GM12878 (cell line): ENCODE results near the gene CYSLTR2. TPM values are rescaled to one million over a fixed set of nuclear protein-coding genes. Genes with fewer than 3 reads are reported as not detected.

ENCODE experiments used
- ATAC-seq: fragments of 200-7000 bp; cut with Tn5 transposase; 3 replicates; pipeline ENCODE4 v1.9.1; 2020; ENCODE audit warnings: mild to moderate bottlenecking, moderate library complexity
- BruUV-seq: library from RNA; stranded (reverse); fragments of 400-500 nt; replicated peaks from 2 replicates; lab custom pipeline; 2021; lab: Mats Ljungman, UMichigan
- CTCF ChIA-PET: fragments of 300-600 bp; sonication (Branson Sonifier 250); formaldehyde crosslinking; extraction: SDS; loops from one replicate; lab custom pipeline; 2021; ENCODE audit warnings: inconsistent platforms; lab: Yijun Ruan, JAX
- POLR2A ChIA-PET: fragments of 350-600 bp; formaldehyde crosslinking; extraction: SDS; loops from one replicate; lab custom pipeline; 2021; ENCODE audit warnings: inconsistent platforms; lab: Charles Lee
- RAD21 ChIA-PET: fragments of 300-600 bp; sonication (Branson Sonifier 250); formaldehyde crosslinking; loops from one replicate; lab custom pipeline; 2023; ENCODE audit warnings: antibody characterized with exemption; ENCODE audit not compliant: unreplicated experiment; lab: Charles Lee
- SMC1A ChIA-PET: fragments of 300-600 bp; sonication (Branson Sonifier 250); formaldehyde crosslinking; loops from one replicate; lab custom pipeline; 2023; ENCODE audit not compliant: unreplicated experiment, uncharacterized antibody; lab: Charles Lee
- DNase-seq: peaks from one replicate; pipeline ENCODE4 v3.0.0-alpha.2; 2011; ENCODE audit warnings: low read depth, low spot score
- FAIRE-seq: peaks from 3 replicates; lab custom pipeline; 2011; peaks lifted over from hg19 to GRCh38; lab: Jason Lieb, UNC
- H2AFZ ChIP-seq: 2 replicates; pipeline ENCODE4 v1.6.0; 2011; ENCODE audit warnings: low read depth, low read length, control low read depth; ENCODE audit not compliant: control insufficient read depth
- H3K27ac ChIP-seq: 2 replicates; pipeline ENCODE4 v1.5.1; 2011; ENCODE audit warnings: control low read depth; ENCODE audit not compliant: control insufficient read depth, insufficient read depth
- H3K27me3 ChIP-seq, 2 experiments: replicated peaks in 1 of 2; 2 replicates each; pipeline versions ENCODE4 v1.6.0 to v1.6.1; 2011; ENCODE audit warnings: low read length in 1 of 2; ENCODE audit not compliant: control insufficient read depth in 2 of 2, insufficient read depth in 2 of 2
- H3K36me3 ChIP-seq, 2 experiments: 2 replicates each; pipeline ENCODE4 v1.5.1; 2011; ENCODE audit warnings: low read length in 1 of 2; ENCODE audit not compliant: control insufficient read depth in 2 of 2, insufficient read depth in 2 of 2
- H3K4me1 ChIP-seq: 2 replicates; pipeline ENCODE4 v1.6.1; 2011; ENCODE audit warnings: mild to moderate bottlenecking, low read length, moderate library complexity, mixed read lengths; ENCODE audit not compliant: control insufficient read depth, insufficient read depth
- H3K4me2 ChIP-seq: 2 replicates; pipeline ENCODE4 v1.6.0; 2011; ENCODE audit warnings: control low read depth; ENCODE audit not compliant: control insufficient read depth, insufficient read depth
- H3K4me3 ChIP-seq: fragments of 200-600 bp; sonication (generic); 2 replicates; pipeline ENCODE4 v1.5.1; 2016
- H3K79me2 ChIP-seq: 2 replicates; pipeline ENCODE4 v1.6.0; 2011; ENCODE audit warnings: low read length; ENCODE audit not compliant: control insufficient read depth, insufficient read depth
- H3K9ac ChIP-seq: 2 replicates; pipeline ENCODE4 v1.8.0; 2011; ENCODE audit warnings: low read length, control low read depth, mixed read lengths; ENCODE audit not compliant: control insufficient read depth, insufficient read depth
- H3K9me3 ChIP-seq: replicated peaks from 3 replicates; pipeline ENCODE4 v1.5.1; 2011; ENCODE audit warnings: mild to moderate bottlenecking, low read length; ENCODE audit not compliant: control insufficient read depth, insufficient read depth
- H4K20me1 ChIP-seq: 2 replicates; pipeline ENCODE4 v1.6.0; 2011; ENCODE audit not compliant: control insufficient read depth, insufficient read depth
- BACH1 ChIP-seq: fragments of 450-650 bp; IDR thresholded peaks from 2 replicates; pipeline ENCODE4 v1.6.1; 2017; ENCODE audit warnings: mild to moderate bottlenecking, borderline replicate concordance
- CHD2 ChIP-seq: IDR thresholded peaks from 2 replicates; pipeline ENCODE4 v1.6.1; 2011; ENCODE audit warnings: low read depth, low read length, improper control_type of control experiment, borderline replicate concordance
- CHD4 ChIP-seq: fragments of 200-600 bp; sonication (generic); IDR thresholded peaks from 2 replicates; pipeline ENCODE4 v1.6.1; 2016; ENCODE audit warnings: mild to moderate bottlenecking
- EGR1 ChIP-seq, 2 experiments: IDR thresholded peaks; 1 replicate in 1 of 2; 2 replicates in 1 of 2; pipeline ENCODE4 v1.6.1; 2011 to 2012; ENCODE audit warnings: low read depth in 2 of 2, low read length in 2 of 2, borderline replicate concordance in 1 of 2, mild to moderate bottlenecking in 1 of 2, moderate library complexity in 1 of 2
- ETV6 ChIP-seq, 2 experiments: fragments of 450-650 bp in 1 of 2; IDR thresholded peaks in 1 of 2; conservative IDR thresholded peaks in 1 of 2; 2 replicates each; pipeline ENCODE4 v1.6.1; 2014; ENCODE audit warnings: antibody characterized with exemption in 1 of 2, borderline replicate concordance in 1 of 2, low read depth in 1 of 2, mild to moderate bottlenecking in 1 of 2, moderate library complexity in 1 of 2
- FOXM1 ChIP-seq: IDR thresholded peaks from 2 replicates; pipeline ENCODE4 v1.6.1; 2012; ENCODE audit warnings: low read depth, mild to moderate bottlenecking, inconsistent platforms, low read length, moderate library complexity
- JUNB ChIP-seq: IDR thresholded peaks from 2 replicates; pipeline ENCODE4 v1.6.1; 2016; ENCODE audit warnings: antibody characterized with exemption, mild to moderate bottlenecking
- MYC ChIP-seq: IDR thresholded peaks from 2 replicates; pipeline ENCODE4 v1.6.1; 2011; ENCODE audit warnings: mild to moderate bottlenecking, low read length, moderate library complexity, inconsistent platforms; ENCODE audit not compliant: insufficient read depth, insufficient replicate concordance, insufficient read length, severe bottlenecking
- NBN ChIP-seq: fragments of 450-650 bp; IDR thresholded peaks from 2 replicates; pipeline ENCODE4 v1.6.1; 2016
- NR2F1 ChIP-seq: fragments of 450-650 bp; conservative IDR thresholded peaks from 2 replicates; pipeline ENCODE4 v1.6.1; 2017; ENCODE audit warnings: mild to moderate bottlenecking
- PML ChIP-seq: IDR thresholded peaks from 2 replicates; pipeline ENCODE4 v1.6.1; 2012; ENCODE audit warnings: low read length, inconsistent platforms
- SIN3A ChIP-seq: IDR thresholded peaks from 2 replicates; pipeline ENCODE4 v1.6.1; 2012; ENCODE audit warnings: low read depth, low read length, improper control_type of control experiment
- SPI1 ChIP-seq: IDR thresholded peaks from 2 replicates; pipeline ENCODE4 v1.6.1; 2011; ENCODE audit warnings: low read depth, mild to moderate bottlenecking, low read length, moderate library complexity, borderline replicate concordance; ENCODE audit not compliant: insufficient read depth
- SREBF1 ChIP-seq: IDR thresholded peaks from 2 replicates; pipeline ENCODE4 v1.6.1; 2012; ENCODE audit warnings: mild to moderate bottlenecking, low read length
- WGBS: methylation state at CpG from one replicate; pipeline ENCODE4 v1.1.6; 2016; ENCODE audit warnings: low lambda C conversion rate; ENCODE audit not compliant: insufficient replicate concordance, insufficient coverage; ENCODE audit errors: missing lambda C conversion rate; 5-methylcytosine and 5-hydroxymethylcytosine counted together
- in situ Hi-C: fragments of 300-500 bp; cut with MboI; formaldehyde crosslinking; loops from 9 replicates; pipeline ENCODE4 v1.14.3; 2018; ENCODE audit warnings: mixed read lengths
- intact Hi-C: fragments of 100-400 bp; cut with micrococcal nuclease; formaldehyde crosslinking; loops from one replicate; pipeline ENCODE4 v1.14.2; 2022; ENCODE audit not compliant: unreplicated experiment
- polyA plus RNA-seq, 11 experiments: library from polyadenylated mRNA; depleted of rRNA in 4 of 11; unstranded in 6 of 11; stranded (reverse) in 5 of 11; fragments of >200 nt; fragmentation: Nextera tagmentation in 4 of 11; fragmentation: Illumina TruSeq in 1 of 11; extraction: Ambion mirVana in 4 of 11; extraction: Trizol in 1 of 11; gene quantifications; 1 replicate in 1 of 11; 2 replicates in 10 of 11; pipeline versions ENCODE4 v1.2.1 to v1.2.3, GENCODE V29; 2011 to 2016; ENCODE audit warnings: inconsistent platforms in 2 of 11, missing spikeins in 2 of 11, low read depth in 1 of 11
- total RNA-seq, 4 experiments: library from RNA; depleted of rRNA in 3 of 4; stranded (reverse); fragments of >200 nt in 3 of 4; fragmentation: Illumina TruSeq in 1 of 4; extraction: Trizol in 1 of 4; gene quantifications; 2 replicates each; pipeline versions ENCODE4 v1.2.1 to v1.2.3, GENCODE V29; 2013 to 2021
- TF ChIP-seq, protein P1 (sequence below): fragments of 450-650 bp; IDR thresholded peaks from 2 replicates; pipeline ENCODE4 v1.6.1; 2016; ENCODE audit warnings: mild to moderate bottlenecking
- TF ChIP-seq, protein P2 (sequence below), 3 experiments: IDR thresholded peaks in 2 of 3; conservative IDR thresholded peaks in 1 of 3; 2 replicates each; pipeline ENCODE4 v1.5.1; 2011; ENCODE audit warnings: low read depth in 3 of 3, low read length in 3 of 3, mild to moderate bottlenecking in 3 of 3, control low read depth in 2 of 3, moderate library complexity in 2 of 3, inconsistent platforms in 1 of 3, mixed read lengths in 1 of 3; ENCODE audit not compliant: control insufficient read depth in 2 of 3, insufficient read depth in 1 of 3; ENCODE audit errors: extremely low read depth in 1 of 3
- TF ChIP-seq, protein P3 (sequence below): fragments of 150-350 bp; IDR thresholded peaks from 2 replicates; pipeline ENCODE4 v1.6.1; 2016; ENCODE audit warnings: low read depth, low read length

Gene CYSLTR2
- total and polyA plus RNA-seq, 10 of the 15 experiments (the other 5 are each of a cell fraction or from before 2014, with no cell fraction given) = 0.02 to 0.08 (median 0.03) TPM; not detected in 5

DNA sequence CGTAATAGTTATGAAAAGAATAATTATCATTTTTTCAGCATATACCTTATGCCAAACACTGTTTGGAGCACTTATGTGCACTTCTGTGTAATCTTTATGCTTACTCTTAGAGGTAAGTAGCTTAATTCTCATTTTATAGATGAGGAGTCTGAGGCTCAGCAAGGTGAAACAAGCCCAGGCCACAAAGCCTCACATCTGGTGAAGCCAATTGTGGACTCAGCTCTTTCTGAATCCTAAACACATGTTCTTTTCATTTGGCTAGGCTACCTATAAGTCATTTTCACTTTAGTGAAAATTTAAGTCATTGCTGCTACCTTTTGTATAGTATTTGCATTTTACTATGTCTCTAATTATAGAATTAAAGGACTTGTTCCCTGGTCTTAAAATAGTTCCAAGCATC, 84.0 kb downstream of the CYSLTR2 start:
- RAD21 ChIA-PET = no interaction called here
- in situ Hi-C loops (no loop called here), intact Hi-C loops (no loop called here)
- no peak for FAIRE-seq
- Histone ChIP-seq H3K4me1 (no peaks in the 10 kb centered on the region), H4K20me1 (no peaks in the 10 kb centered on the region), H3K79me2 (no peaks in the 10 kb centered on the region), H2AFZ (no peak overlapping the region), H3K4me3 (no peak overlapping the region), H3K36me3 (no peaks in the 10 kb centered on the region), H3K27ac (no peak overlapping the region), H3K9ac (no peak overlapping the region), H3K9me3 (no peaks in the 10 kb centered on the region; the same call in 2 of the 3 replicates), H3K4me2 (no peak overlapping the region), H3K27me3 (no peaks in the 10 kb centered on the region; a peak in 1 of 4 replicates)
- SMC1A ChIA-PET = interaction anchor here (1.7 kb wide), 1 partner anchor 13 kb away, joined by 4 read pairs; no protein-coding TSS in a partner anchor
- POLR2A ChIA-PET = no interaction called here
- no peak for DNase-seq
- BruUV-seq = no TSS peak
- CTCF ChIA-PET = interaction anchor here (0.8 to 1.6 kb wide), 3 partner anchors 11 to 31 kb away, joined by 3 to 7 read pairs (median 4); no protein-coding TSS in a partner anchor
- whole genome bisulfite sequencing = 0% methylated on average over 1 of the region's 1 CpG
- no peak for ATAC-seq
- TF ChIP-seq SREBF1 (no peak), PML (no peak), JUNB (no peak), SIN3A (no peak), ETV6 (conservative IDR thresholded peaks at IDR 0.05 in 1 of 2, IDR thresholded peaks at IDR 0.05 in 1 of 2; ENCODE audit: borderline replicate concordance in 1 of 2, low read depth in 1 of 2) (no peak), SPI1 (no peak), NR2F1 (no peak), BACH1 (no peak), MYC (no peak), CHD4 (no peak), EGR1 (IDR thresholded peaks at IDR 0.05; ENCODE audit: borderline replicate concordance in 1 of 2, low read depth in 2 of 2, low read length in 2 of 2) (no peak), CHD2 (no peak), FOXM1 (no peak), NBN (no peak)
- TF ChIP-seq, protein P1, sequence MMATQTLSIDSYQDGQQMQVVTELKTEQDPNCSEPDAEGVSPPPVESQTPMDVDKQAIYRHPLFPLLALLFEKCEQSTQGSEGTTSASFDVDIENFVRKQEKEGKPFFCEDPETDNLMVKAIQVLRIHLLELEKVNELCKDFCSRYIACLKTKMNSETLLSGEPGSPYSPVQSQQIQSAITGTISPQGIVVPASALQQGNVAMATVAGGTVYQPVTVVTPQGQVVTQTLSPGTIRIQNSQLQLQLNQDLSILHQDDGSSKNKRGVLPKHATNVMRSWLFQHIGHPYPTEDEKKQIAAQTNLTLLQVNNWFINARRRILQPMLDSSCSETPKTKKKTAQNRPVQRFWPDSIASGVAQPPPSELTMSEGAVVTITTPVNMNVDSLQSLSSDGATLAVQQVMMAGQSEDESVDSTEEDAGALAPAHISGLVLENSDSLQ = no peak
- TF ChIP-seq, protein P2, sequence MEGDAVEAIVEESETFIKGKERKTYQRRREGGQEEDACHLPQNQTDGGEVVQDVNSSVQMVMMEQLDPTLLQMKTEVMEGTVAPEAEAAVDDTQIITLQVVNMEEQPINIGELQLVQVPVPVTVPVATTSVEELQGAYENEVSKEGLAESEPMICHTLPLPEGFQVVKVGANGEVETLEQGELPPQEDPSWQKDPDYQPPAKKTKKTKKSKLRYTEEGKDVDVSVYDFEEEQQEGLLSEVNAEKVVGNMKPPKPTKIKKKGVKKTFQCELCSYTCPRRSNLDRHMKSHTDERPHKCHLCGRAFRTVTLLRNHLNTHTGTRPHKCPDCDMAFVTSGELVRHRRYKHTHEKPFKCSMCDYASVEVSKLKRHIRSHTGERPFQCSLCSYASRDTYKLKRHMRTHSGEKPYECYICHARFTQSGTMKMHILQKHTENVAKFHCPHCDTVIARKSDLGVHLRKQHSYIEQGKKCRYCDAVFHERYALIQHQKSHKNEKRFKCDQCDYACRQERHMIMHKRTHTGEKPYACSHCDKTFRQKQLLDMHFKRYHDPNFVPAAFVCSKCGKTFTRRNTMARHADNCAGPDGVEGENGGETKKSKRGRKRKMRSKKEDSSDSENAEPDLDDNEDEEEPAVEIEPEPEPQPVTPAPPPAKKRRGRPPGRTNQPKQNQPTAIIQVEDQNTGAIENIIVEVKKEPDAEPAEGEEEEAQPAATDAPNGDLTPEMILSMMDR (IDR thresholded peaks at IDR 0.05 in 2 of 3, conservative IDR thresholded peaks at IDR 0.05 in 1 of 3; ENCODE audit: control insufficient read depth in 2 of 3, extremely low read depth in 1 of 3, insufficient read depth in 1 of 3, low read depth in 3 of 3, low read length in 3 of 3) = no peak
- TF ChIP-seq, protein P3, sequence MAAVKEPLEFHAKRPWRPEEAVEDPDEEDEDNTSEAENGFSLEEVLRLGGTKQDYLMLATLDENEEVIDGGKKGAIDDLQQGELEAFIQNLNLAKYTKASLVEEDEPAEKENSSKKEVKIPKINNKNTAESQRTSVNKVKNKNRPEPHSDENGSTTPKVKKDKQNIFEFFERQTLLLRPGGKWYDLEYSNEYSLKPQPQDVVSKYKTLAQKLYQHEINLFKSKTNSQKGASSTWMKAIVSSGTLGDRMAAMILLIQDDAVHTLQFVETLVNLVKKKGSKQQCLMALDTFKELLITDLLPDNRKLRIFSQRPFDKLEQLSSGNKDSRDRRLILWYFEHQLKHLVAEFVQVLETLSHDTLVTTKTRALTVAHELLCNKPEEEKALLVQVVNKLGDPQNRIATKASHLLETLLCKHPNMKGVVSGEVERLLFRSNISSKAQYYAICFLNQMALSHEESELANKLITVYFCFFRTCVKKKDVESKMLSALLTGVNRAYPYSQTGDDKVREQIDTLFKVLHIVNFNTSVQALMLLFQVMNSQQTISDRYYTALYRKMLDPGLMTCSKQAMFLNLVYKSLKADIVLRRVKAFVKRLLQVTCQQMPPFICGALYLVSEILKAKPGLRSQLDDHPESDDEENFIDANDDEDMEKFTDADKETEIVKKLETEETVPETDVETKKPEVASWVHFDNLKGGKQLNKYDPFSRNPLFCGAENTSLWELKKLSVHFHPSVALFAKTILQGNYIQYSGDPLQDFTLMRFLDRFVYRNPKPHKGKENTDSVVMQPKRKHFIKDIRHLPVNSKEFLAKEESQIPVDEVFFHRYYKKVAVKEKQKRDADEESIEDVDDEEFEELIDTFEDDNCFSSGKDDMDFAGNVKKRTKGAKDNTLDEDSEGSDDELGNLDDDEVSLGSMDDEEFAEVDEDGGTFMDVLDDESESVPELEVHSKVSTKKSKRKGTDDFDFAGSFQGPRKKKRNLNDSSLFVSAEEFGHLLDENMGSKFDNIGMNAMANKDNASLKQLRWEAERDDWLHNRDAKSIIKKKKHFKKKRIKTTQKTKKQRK = no peak
